Mesenchymal stem cell (in vitro differentiated cells and primary cell): ENCODE results near the gene NINJ2.

Source experiments
- DNase-seq: peaks from one replicate; pipeline ENCODE4 v3.0.0-alpha.2; 2013
- H2AFZ ChIP-seq: one replicate; pipeline ENCODE4 v1.6.1; 2013; ENCODE audit warnings: low read depth, mild to moderate bottlenecking, control low read depth, inconsistent platforms, low read length, moderate library complexity
- H2AK5ac ChIP-seq: 2 replicates; pipeline ENCODE4 v1.6.1; 2013; ENCODE audit warnings: low read length, moderate library complexity, mild to moderate bottlenecking, inconsistent platforms; ENCODE audit not compliant: severe bottlenecking
- H2BK120ac ChIP-seq: one replicate; pipeline ENCODE4 v1.6.1; 2013; ENCODE audit warnings: low read depth, mild to moderate bottlenecking, inconsistent platforms, low read length, moderate library complexity
- H2BK12ac ChIP-seq, 2 experiments: one replicate each; pipeline ENCODE4 v1.6.1; 2013; ENCODE audit warnings: inconsistent platforms in 2 of 2, low read length in 2 of 2, mild to moderate bottlenecking in 2 of 2, moderate library complexity in 2 of 2, control low read depth in 1 of 2
- H2BK15ac ChIP-seq: one replicate; pipeline ENCODE4 v1.6.1; 2013; ENCODE audit warnings: mild to moderate bottlenecking, low read depth, inconsistent platforms; ENCODE audit not compliant: poor library complexity, severe bottlenecking
- H2BK5ac ChIP-seq: 2 replicates; pipeline ENCODE4 v1.6.1; 2013; ENCODE audit warnings: low read depth, mild to moderate bottlenecking, low read length, control low read depth, inconsistent platforms; ENCODE audit not compliant: poor library complexity, severe bottlenecking
- H3K14ac ChIP-seq, 2 experiments: one replicate each; pipeline ENCODE4 v1.6.1; 2013; ENCODE audit warnings: inconsistent platforms in 2 of 2, low read length in 2 of 2, control low read depth in 1 of 2, mild to moderate bottlenecking in 1 of 2, moderate library complexity in 1 of 2
- H3K18ac ChIP-seq, 2 experiments: one replicate each; pipeline ENCODE4 v1.6.1; 2013; ENCODE audit warnings: inconsistent platforms in 2 of 2, low read length in 2 of 2, control low read depth in 1 of 2, low read depth in 1 of 2, mild to moderate bottlenecking in 1 of 2
- H3K23ac ChIP-seq, 2 experiments: one replicate each; pipeline ENCODE4 v1.6.1; 2013; ENCODE audit warnings: inconsistent platforms in 2 of 2, low read length in 2 of 2, mild to moderate bottlenecking in 2 of 2, moderate library complexity in 2 of 2, control low read depth in 1 of 2
- H3K27ac ChIP-seq: 2 replicates; pipeline ENCODE4 v1.5.1; 2013; ENCODE audit warnings: mild to moderate bottlenecking, moderate library complexity, low read length, control low read depth, inconsistent platforms; ENCODE audit not compliant: poor library complexity, severe bottlenecking
- H3K27me3 ChIP-seq, 2 experiments: 2 replicates each; pipeline versions ENCODE4 v1.6.1 to v1.7.0; 2013; ENCODE audit warnings: low read length in 2 of 2, mild to moderate bottlenecking in 2 of 2, moderate library complexity in 2 of 2, control low read depth in 1 of 2, inconsistent platforms in 1 of 2; ENCODE audit not compliant: control insufficient read depth in 1 of 2, insufficient read depth in 1 of 2
- H3K36me3 ChIP-seq, 2 experiments: 2 replicates each; pipeline versions ENCODE4 v1.6.1 to v1.7.0; 2013; ENCODE audit warnings: low read length in 2 of 2, control low read depth in 1 of 2, inconsistent platforms in 1 of 2, low read depth in 1 of 2, mild to moderate bottlenecking in 1 of 2; ENCODE audit not compliant: insufficient read depth in 2 of 2, control insufficient read depth in 1 of 2
- H3K4ac ChIP-seq, 2 experiments: one replicate each; pipeline ENCODE4 v1.6.1; 2013; ENCODE audit warnings: inconsistent platforms in 2 of 2, low read length in 2 of 2, mild to moderate bottlenecking in 2 of 2, moderate library complexity in 2 of 2, control low read depth in 1 of 2, low read depth in 1 of 2
- H3K4me1 ChIP-seq: 2 replicates; pipeline ENCODE4 v1.6.1; 2013; ENCODE audit warnings: low read depth, low read length, control low read depth; ENCODE audit not compliant: control insufficient read depth, insufficient read depth
- H3K4me2 ChIP-seq: 2 replicates; pipeline ENCODE4 v1.6.1; 2013; ENCODE audit warnings: low read length, mild to moderate bottlenecking, inconsistent platforms; ENCODE audit not compliant: poor library complexity, severe bottlenecking
- H3K4me3 ChIP-seq, 2 experiments: 2 replicates each; pipeline versions ENCODE4 v1.5.1 to v1.7.0; 2013; ENCODE audit warnings: low read length in 2 of 2, mild to moderate bottlenecking in 2 of 2, control low read depth in 1 of 2, low read depth in 1 of 2; ENCODE audit not compliant: insufficient read depth in 1 of 2
- H3K79me1 ChIP-seq: replicated peaks from 2 replicates; pipeline ENCODE4 v1.6.1; 2013; ENCODE audit warnings: mild to moderate bottlenecking, control low read depth, low read length, inconsistent platforms; ENCODE audit not compliant: poor library complexity, severe bottlenecking
- H3K9ac ChIP-seq: 2 replicates; pipeline ENCODE4 v1.7.0; 2013; ENCODE audit warnings: mild to moderate bottlenecking, low read length, moderate library complexity
- H3K9me3 ChIP-seq: 2 replicates; pipeline ENCODE4 v1.7.0; 2013; ENCODE audit warnings: mild to moderate bottlenecking, low read length; ENCODE audit not compliant: control insufficient read depth
- H4K8ac ChIP-seq: one replicate; pipeline ENCODE4 v1.6.1; 2013; ENCODE audit warnings: inconsistent platforms, mild to moderate bottlenecking, low read length, moderate library complexity
- H4K91ac ChIP-seq: one replicate; pipeline ENCODE4 v1.6.1; 2013; ENCODE audit warnings: mild to moderate bottlenecking, low read length, inconsistent platforms
- WGBS: methylation state at CpG from one replicate; pipeline ENCODE4 v1.1.7; 2013; ENCODE audit warnings: mixed read lengths; 5-methylcytosine and 5-hydroxymethylcytosine counted together

NINJ2 gene

DNA sequence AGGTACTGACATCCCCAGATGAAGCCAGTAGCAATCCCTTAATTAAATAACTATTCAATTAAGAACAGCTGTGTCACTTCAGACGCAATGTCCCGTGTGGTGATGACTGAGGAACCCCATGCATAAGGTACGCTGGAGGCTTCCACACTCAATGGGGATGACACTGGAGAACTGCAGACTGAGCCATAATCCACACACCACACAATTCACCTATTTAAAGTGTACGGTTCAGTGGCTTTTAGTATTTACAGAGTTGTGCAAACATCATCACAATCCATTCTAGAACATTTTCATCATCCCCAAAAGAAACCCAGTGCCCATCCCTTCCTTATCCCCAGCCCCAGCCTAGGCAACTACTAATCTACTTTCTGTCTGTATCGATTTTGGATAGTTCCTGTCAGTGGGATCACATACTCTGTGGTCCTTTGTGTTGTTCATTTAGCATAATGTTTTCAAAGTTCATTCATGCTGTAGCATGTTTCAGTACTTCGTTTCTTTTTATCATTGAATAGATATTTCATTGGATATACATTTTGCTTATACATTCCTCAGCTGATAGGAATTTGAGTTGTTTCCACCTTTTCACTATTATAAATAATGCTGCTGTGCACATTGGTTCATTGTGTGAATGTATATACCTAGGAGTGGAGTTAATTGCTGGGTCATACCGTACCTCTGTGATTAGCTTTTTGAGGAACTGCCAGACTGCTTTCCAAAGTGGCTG is 61.1 kb downstream of the NINJ2 start:
- H2BK12ac ChIP-seq, result no peak overlapping the region
- H3K27ac ChIP-seq, result no peak overlapping the region
- H2AFZ ChIP-seq, result no peak overlapping the region
- no peaks in the 10 kb centered on the region for H3K27me3 ChIP-seq
- 91% methylated on average over 5 of the region's 7 CpGs for WGBS
- no peak overlapping the region for H3K14ac ChIP-seq
- H3K23ac ChIP-seq, result no peak overlapping the region
- H3K4ac ChIP-seq, result no peak overlapping the region
- no peak overlapping the region for H3K18ac ChIP-seq
- no peak overlapping the region for H4K8ac ChIP-seq
- H2BK5ac ChIP-seq, result no peak overlapping the region
- H3K4me2 ChIP-seq, result no peak overlapping the region
- H3K4me1 ChIP-seq, result peaks cover 3% of the 10 kb centered on the region
- no peak overlapping the region for H2BK15ac ChIP-seq
- no peak overlapping the region for H2AK5ac ChIP-seq
- no peaks in the 10 kb centered on the region for H3K36me3 ChIP-seq
- H2BK120ac ChIP-seq, result no peak overlapping the region
- H3K79me1 ChIP-seq, result no peaks in the 10 kb centered on the region
- no peaks in the 10 kb centered on the region for H3K9me3 ChIP-seq
- DNase-seq, result no peak
- no peak overlapping the region for H3K9ac ChIP-seq
- H3K4me3 ChIP-seq, result no peak overlapping the region
- no peak overlapping the region for H4K91ac ChIP-seq

DNA sequence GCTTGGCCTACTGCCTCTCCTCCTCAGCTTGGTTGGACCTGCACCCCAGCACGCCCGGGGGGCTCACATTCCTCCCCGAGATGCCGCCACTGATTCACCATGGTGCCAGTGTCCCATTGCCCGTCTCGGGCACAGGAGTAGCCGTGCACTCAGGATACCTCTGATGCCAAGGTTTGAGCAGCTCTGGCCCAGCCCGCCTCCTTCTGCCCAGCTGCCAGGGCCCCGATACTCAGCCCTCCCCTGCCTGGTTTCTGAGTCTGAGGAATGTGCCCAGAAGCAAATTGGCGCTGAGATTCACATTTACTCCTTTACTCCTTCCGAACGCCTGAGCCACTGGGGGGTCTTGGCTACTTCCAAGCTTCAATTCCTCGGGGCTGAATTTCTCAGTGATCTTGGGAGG is 63.5 kb downstream of the NINJ2 start:
- Histone ChIP-seq H3K18ac (peak overlapping the region in 1 of 2 experiments; percentile 21), H3K27me3 (no peaks in the 10 kb centered on the region), H2BK5ac (no peak overlapping the region), H2BK120ac (no peak overlapping the region), H3K79me1 (no peaks in the 10 kb centered on the region), H3K4ac (no peak overlapping the region), H3K27ac (no peak overlapping the region), H3K14ac (peak overlapping the region in 1 of 2 experiments; percentile 77), H4K8ac (no peak overlapping the region), H2BK12ac (no peak overlapping the region), H3K4me2 (no peak overlapping the region), H2AFZ (no peak overlapping the region), H2AK5ac (no peak overlapping the region), H3K4me3 (no peak overlapping the region), H4K91ac (no peak overlapping the region), H3K9ac (no peak overlapping the region), H3K23ac (no peak overlapping the region), H3K9me3 (no peaks in the 10 kb centered on the region), H2BK15ac (no peak overlapping the region), H3K4me1 (peaks cover 3% of the 10 kb centered on the region), H3K36me3 (no peaks in the 10 kb centered on the region)
- DNase-seq, result no peak
- 94% methylated on average over 13 of the region's 13 CpGs for WGBS

DNA sequence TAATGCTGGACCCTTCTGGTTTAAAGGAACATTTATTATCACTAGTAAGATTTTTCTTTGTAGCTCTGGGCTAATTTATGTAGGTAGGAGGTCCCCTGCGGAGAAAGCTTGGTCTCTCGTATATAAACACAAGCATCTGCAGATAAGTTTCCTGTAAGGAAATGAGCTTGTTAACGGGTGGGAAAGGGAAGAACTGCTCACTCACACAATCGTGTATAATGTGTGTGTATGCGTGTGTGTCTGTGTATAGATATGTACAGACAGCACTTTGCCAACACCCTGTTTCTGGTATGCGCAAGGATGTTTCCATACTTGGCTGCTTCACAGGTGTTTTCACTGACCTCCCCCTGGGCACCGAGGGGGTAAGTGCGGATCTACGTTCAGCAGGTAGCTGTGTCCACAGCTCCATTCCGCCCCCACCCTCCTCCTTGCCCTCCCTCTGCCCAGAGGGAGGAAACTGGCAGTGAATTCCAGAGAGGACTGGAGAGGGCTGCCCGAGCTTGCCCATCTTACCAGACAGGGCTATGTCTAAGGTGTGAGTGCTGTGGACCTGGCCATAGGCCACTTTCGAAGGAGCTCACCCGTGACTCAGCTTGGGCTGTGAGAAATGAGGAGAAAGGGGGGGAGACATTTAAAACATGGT is 65.2 kb downstream of the NINJ2 start:
- no peaks in the 10 kb centered on the region for H3K27me3 ChIP-seq
- 70% methylated on average over 7 of the region's 13 CpGs for WGBS
- no peak overlapping the region for H2BK120ac ChIP-seq
- H3K4ac ChIP-seq, result no peak overlapping the region
- no peak overlapping the region for H3K4me2 ChIP-seq
- no peak overlapping the region for H3K4me3 ChIP-seq
- no peaks in the 10 kb centered on the region for H3K36me3 ChIP-seq
- no peak overlapping the region for H3K23ac ChIP-seq
- no peaks in the 10 kb centered on the region for H3K79me1 ChIP-seq
- H3K27ac ChIP-seq, result no peak overlapping the region
- H3K4me1 ChIP-seq, result peaks cover 3% of the 10 kb centered on the region
- H2BK12ac ChIP-seq, result peak overlapping the region in 1 of 2 experiments; percentile 39
- H3K9me3 ChIP-seq, result no peaks in the 10 kb centered on the region
- peak overlapping the region; percentile 19 for H4K8ac ChIP-seq
- H3K14ac ChIP-seq, result peak overlapping the region in 1 of 2 experiments; percentile 48
- no peak overlapping the region for H3K9ac ChIP-seq
- no peak overlapping the region for H3K18ac ChIP-seq
- no peak for DNase-seq
- H2AFZ ChIP-seq, result peak overlapping the region; percentile 27
- no peak overlapping the region for H2BK15ac ChIP-seq
- peak overlapping the region; percentile 38 for H2AK5ac ChIP-seq
- H2BK5ac ChIP-seq, result no peak overlapping the region
- H4K91ac ChIP-seq, result no peak overlapping the region

DNA sequence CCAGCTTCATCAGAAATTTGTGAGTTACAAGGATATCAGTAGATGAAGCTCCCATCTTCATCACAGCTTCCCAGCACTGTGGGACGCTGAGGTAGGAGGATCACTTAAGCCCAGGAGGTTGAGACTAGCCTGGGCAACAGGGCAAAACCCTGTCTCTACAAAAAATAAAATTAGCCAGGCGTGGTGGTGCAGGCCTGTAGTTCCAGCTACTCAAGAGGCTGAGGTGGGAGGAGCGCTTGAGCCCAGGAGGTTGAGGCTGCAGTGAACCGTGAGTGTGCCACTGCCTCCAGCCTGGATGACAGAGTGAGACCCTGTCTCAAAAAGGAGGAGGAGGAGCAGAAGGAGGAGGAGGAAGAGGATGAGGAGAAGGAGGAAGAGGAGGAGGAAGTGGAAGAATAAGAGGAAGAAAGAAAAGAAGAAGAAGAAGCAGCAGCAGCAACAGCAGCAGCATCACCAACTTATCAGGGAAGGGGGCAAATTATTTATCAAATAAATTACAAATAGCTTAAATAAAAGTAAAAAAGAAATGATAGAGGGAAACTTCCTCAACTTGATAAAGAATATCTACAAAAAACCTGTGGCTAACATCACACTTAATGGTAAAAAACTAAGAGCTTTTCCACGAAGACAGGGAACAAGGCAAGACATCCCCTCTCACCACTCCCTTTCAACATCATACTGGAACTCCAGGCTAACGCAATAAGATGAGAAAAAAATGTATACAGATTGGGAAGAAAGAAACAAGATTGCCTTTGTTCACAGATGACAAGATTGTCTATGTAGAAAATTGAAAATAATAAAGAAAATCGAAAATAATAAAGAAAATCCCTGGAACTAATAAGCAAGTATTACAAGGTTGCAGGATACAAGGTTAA is 69.6 kb downstream of the NINJ2 start:
- Histone ChIP-seq H3K4ac (no peak overlapping the region), H3K4me3 (no peak overlapping the region), H2BK5ac (no peak overlapping the region), H3K14ac (no peak overlapping the region), H3K36me3 (no peaks in the 10 kb centered on the region), H2AFZ (no peak overlapping the region), H3K9ac (no peak overlapping the region), H3K27ac (no peak overlapping the region), H3K79me1 (no peaks in the 10 kb centered on the region), H3K9me3 (no peaks in the 10 kb centered on the region), H3K18ac (no peak overlapping the region), H3K4me1 (peaks cover 3% of the 10 kb centered on the region), H4K8ac (no peak overlapping the region), H3K4me2 (no peak overlapping the region), H2AK5ac (no peak overlapping the region), H2BK15ac (no peak overlapping the region), H4K91ac (no peak overlapping the region), H2BK120ac (no peak overlapping the region), H3K27me3 (peaks cover 5 to 6% of the 10 kb centered on the region in 2 experiments), H2BK12ac (no peak overlapping the region), H3K23ac (no peak overlapping the region)
- WGBS, result 80% methylated on average over 4 of the region's 7 CpGs
- DNase-seq, result no peak
